ENCODE measurements around the gene NLGN4Y. TPM values are rescaled to one million over a fixed set of nuclear protein-coding genes. Genes with fewer than 3 reads are reported as not detected.

Gene NLGN4Y
- total RNA-seq, 4 donors from 2014 or later: 18.1 to 18.9 TPM; not detected in 2

GRCh38 chrY:14802125-14802524, 277.8 kb downstream of the NLGN4Y start:
- no peak for DNase-seq
- no peaks in the 10 kb centered on the region for H3K36me3 ChIP-seq
- H3K27ac ChIP-seq: no peak overlapping the region
- TF ChIP-seq POLR2A (IDR thresholded peaks at IDR 0.05): no peak
- TF ChIP-seq CTCF (IDR thresholded peaks at IDR 0.05): no peak
- no peak overlapping the region for H3K4me3 ChIP-seq
- 45% methylated on average over 3 of the region's 3 CpGs; no CpG with 5 or more reads in 1 of the 2 donors for WGBS, 2 donors
- intact Hi-C loops (cut with DNase I): no loop called here
- H3K9me3 ChIP-seq: no peaks in the 10 kb centered on the region
- H3K4me1 ChIP-seq: no peaks in the 10 kb centered on the region
- H3K27me3 ChIP-seq: no peaks in the 10 kb centered on the region

- no peak for DNase-seq
- Histone ChIP-seq H3K36me3 (no peaks in the 10 kb centered on the region), H3K27ac (no peak overlapping the region), H3K27me3 (no peaks in the 10 kb centered on the region), H3K4me3 (no peak overlapping the region), H3K9me3 (no peaks in the 10 kb centered on the region), H3K4me1 (no peaks in the 10 kb centered on the region)
- no peak for TF ChIP-seq POLR2A (IDR thresholded peaks at IDR 0.05)
- no peak for TF ChIP-seq CTCF (IDR thresholded peaks at IDR 0.05)
- intact Hi-C loops (cut with DNase I): no loop called here
Measured at GRCh38 chrY:14804041-14804440, 279.7 kb downstream of the NLGN4Y start.

GRCh38 chrY:14818452-14818851, 294.1 kb downstream of the NLGN4Y start:
- H3K4me3 ChIP-seq: no peak overlapping the region
- no peak for DNase-seq
- intact Hi-C loops (cut with DNase I): no loop called here
- TF ChIP-seq POLR2A (IDR thresholded peaks at IDR 0.05): no peak
- TF ChIP-seq CTCF (IDR thresholded peaks at IDR 0.05): no peak
- no peaks in the 10 kb centered on the region for H3K9me3 ChIP-seq
- no peak overlapping the region for H3K27ac ChIP-seq
- no peaks in the 10 kb centered on the region for H3K27me3 ChIP-seq
- no peaks in the 10 kb centered on the region for H3K4me1 ChIP-seq
- no peaks in the 10 kb centered on the region for H3K36me3 ChIP-seq

- 56% methylated on average over 2 of the region's 2 CpGs; no CpG with 5 or more reads in 1 of the 2 donors for WGBS, 2 donors
Measured at GRCh38 chrY:14822201-14822600, 297.9 kb downstream of the NLGN4Y start.

GRCh38 chrY:14822906-14823305, 298.6 kb downstream of the NLGN4Y start:
- DNase-seq: no peak
- TF ChIP-seq POLR2A (IDR thresholded peaks at IDR 0.05): no peak
- TF ChIP-seq CTCF (IDR thresholded peaks at IDR 0.05): no peak

More at GRCh38 chrY:14822201-14822600, 297.9 kb downstream of the NLGN4Y start:
- no peaks in the 10 kb centered on the region for H3K36me3 ChIP-seq
- no peak overlapping the region for H3K27ac ChIP-seq
- no peak for TF ChIP-seq CTCF (IDR thresholded peaks at IDR 0.05)
- H3K9me3 ChIP-seq: no peaks in the 10 kb centered on the region
- H3K4me1 ChIP-seq: no peaks in the 10 kb centered on the region
- no peaks in the 10 kb centered on the region for H3K27me3 ChIP-seq
- no peak for DNase-seq
- H3K4me3 ChIP-seq: no peak overlapping the region
- intact Hi-C loops (cut with DNase I): no loop called here

More at GRCh38 chrY:14822906-14823305, 298.6 kb downstream of the NLGN4Y start:
- Histone ChIP-seq H3K4me3 (no peak overlapping the region), H3K36me3 (no peaks in the 10 kb centered on the region), H3K9me3 (no peaks in the 10 kb centered on the region), H3K4me1 (no peaks in the 10 kb centered on the region), H3K27ac (no peak overlapping the region), H3K27me3 (no peaks in the 10 kb centered on the region)
- 38% methylated on average over 1 of the region's 1 CpG; no CpG with 5 or more reads in 1 of the 2 donors for WGBS, 2 donors
- intact Hi-C loops (cut with DNase I): no loop called here
